Measurements from ENCODE around the gene TCEAL3.
"Not testable (repeated sequence)": the region's sequence is repeated elsewhere in the genome, so short reads cannot be mapped to it uniquely, and the experiment has no call there.

Gene TCEAL3

GRCh38 chrX:103628386-103629317, 20.9 kb downstream of the TCEAL3 start, which contains the start of gene TCEAL1:
Gene TCEAL1 (plus strand): TSS chrX:103628975. CDS start chrX:103629917, 942 bp downstream.
- no peak for DNase-seq

GRCh38 chrX:103629318-103630170, 21.8 kb downstream of the TCEAL3 start:
- peak; percentile 35 for DNase-seq

- DNase-seq, result no peak
Measured at GRCh38 chrX:103630171-103630511, 22.4 kb downstream of the TCEAL3 start.

GRCh38 chrX:103631145-103631544, 23.4 kb downstream of the TCEAL3 start:
- DNase-seq, result no peak

GRCh38 chrX:103635436-103635835, 27.7 kb downstream of the TCEAL3 start:
- no peak for DNase-seq

DNA sequence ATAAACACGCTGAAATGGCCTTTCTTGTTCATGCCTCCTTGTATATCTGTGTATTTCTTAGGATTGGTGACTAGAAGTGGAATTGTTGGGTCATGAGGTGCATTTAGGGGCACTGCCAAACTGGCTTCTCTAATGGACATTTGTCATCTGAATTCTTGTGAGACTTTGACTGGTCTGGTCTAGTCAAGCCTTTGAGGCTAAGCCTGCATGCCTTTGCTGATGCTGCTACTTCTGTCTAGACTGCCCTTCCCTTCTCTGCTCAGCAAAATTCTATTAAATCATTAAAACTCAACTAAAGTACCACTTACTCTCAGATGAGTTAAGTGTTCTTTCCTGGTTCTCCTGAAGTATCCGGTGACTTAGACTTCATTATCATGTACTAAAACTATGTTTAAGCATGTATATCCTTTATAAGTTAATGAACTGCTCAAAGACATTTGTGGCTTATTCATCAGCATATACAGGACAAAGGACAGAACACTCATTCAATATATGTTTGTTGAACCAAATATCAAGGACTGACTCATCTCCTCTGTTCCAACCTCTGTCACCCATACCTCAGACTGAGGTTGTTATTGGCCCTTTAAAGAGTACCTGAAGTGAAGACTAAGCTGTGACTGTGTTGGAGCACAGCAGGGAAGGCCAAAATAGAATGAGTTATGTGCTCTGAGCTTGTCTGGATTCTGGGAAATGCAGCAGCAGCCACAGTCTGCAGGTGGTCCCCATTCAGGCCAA, 30.0 kb downstream of the TCEAL3 start:
- DNase-seq, result no peak

DNA sequence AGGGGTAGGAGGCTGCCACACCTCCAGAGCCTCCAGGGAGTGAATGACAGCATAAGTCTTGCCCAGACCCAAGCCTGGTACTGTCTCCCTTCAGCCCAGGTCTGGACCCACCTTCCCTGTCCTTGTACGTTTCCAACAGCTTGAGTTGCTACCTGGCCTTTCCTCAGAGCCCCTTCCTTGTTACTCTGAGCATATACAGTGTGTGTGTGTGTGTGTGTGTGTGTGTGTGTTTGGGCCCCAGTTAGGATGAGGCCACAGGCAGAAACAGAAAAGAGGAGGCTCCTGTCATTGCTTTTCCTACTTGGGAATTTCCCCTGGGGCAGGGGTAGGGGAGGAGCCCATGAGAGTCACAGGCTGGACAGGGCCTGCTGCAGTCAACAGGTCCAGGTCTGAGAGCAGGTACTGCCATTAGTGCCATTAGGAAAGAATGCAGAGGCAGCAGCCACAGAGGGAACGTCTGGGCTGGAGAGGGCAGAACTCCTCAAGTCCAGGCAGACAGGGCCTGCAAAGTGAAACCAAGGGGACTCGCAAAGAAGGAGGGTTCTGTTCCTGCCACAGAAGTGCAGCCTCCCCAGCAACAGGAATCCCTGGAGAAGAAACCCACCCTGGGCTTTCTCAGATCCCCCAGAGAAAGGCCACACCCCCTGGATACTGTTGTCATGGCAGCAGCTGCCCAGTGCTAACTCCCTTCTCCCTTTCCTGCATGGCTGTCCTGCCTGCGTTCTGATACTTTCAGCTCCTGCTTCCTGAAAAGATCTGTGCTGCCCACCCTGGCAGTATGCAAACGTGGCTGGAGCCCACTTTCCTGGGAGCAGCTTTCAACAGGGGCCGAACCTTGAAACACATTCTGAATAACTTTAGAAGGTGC, 30.9 kb downstream of the TCEAL3 start:
- DNase-seq, result not testable (repeated sequence)

DNA sequence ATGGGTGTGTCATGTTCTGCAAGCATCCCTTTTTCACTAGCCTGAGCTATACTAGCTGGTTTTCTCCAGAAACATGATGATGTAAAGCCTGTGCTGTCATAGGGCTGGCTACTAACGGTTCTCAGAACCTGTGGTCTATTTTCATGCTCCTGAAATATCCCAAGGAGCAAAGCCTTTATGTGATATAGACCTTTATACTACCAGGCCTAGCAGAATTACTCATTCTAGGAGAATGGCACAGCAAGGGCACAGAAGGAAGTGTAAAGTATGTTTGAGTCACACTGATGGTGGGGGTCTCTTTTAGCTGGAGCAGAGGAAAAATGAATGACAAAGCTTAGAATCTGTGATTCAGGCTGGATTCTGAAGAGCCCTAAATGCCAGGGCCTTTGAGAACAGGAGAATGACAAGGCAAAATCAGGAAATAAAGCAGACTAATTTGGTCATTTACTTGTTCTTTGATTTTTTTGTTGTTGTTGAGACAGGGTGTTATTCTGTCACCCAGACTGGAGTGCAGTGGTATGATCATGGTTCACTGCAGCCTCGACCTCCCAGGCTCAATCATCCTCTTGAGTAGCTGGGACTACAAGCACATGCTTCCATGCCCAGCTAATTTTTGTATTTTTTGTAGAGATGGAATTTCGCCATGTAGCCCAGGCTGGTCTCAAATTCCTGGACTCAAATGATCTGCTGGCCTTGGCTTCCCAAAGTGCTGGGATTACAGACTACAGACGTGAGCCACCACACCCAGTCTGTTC, 32.8 kb downstream of the TCEAL3 start:
- DNase-seq, result peak; percentile 3

DNA sequence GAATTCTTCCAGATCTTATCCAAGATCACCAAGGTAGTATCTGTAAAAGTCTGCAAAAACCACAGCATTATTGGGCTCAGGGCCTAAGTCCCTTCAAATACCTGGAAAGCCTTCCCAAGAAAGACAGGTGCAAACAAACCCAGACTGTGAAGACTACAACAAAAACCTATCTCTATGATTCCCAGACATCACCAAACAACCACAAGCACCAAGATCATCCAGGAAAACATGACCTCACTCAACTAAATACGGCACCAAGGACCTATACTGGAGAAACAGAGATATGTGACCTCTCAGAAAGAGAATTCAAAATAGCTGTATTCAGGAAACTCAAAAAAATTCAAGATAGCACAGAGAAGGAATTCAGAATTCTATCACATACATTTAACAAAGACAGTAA, 36.4 kb downstream of the TCEAL3 start:
- DNase-seq, result no peak

DNA sequence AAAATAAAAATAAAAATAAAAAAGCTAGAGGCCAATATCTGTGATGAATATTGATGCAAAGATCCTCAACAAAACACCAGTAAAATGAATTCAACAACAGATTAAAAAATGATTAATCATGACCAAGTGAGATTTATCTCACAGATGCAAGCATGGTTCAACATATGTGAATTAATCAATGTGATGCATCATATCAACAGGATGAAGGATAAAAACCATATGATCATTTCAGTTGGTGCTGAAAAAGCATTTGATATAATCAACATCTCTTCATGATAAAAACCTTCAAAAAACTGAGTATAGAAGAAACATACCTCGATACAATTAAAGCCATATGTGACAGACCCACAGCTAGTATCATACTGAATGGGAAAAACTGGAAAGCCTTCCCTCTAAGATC, 39.9 kb downstream of the TCEAL3 start:
- no peak for DNase-seq

DNA sequence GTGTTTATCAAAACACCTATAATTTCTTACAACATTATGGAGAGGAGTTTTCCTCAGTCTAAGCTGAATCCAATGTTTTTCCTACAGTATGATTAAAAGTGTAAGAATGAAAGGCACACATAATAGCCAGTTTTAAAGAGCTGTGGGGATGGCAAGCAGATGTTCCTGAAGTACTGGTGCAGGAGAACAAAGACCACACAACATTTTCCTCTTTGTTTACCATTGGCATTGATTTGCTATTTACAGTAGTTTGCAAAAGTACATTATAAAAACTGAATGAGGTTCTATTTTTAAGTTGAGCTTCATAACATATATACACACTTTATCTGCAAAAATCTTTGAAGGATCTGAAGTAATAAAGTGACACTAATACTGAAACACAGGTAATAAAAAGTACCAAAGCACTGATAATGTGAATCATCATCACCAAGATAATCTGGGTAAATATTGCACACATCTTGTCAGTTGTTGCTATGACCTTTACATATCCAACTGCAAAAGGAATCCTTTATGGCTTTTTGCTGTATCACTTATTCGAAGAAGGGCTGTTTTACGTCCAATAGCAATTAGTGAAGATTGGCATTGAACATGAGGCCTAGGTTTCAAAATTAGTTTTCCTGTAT, 43.5 kb downstream of the TCEAL3 start:
- DNase-seq, result no peak

- not testable (repeated sequence) for DNase-seq
Measured at GRCh38 chrX:103655230-103656000, 47.7 kb downstream of the TCEAL3 start.

- DNase-seq, result peak; percentile 49
Measured at GRCh38 chrX:103656617-103657016, 48.9 kb downstream of the TCEAL3 start.

DNA sequence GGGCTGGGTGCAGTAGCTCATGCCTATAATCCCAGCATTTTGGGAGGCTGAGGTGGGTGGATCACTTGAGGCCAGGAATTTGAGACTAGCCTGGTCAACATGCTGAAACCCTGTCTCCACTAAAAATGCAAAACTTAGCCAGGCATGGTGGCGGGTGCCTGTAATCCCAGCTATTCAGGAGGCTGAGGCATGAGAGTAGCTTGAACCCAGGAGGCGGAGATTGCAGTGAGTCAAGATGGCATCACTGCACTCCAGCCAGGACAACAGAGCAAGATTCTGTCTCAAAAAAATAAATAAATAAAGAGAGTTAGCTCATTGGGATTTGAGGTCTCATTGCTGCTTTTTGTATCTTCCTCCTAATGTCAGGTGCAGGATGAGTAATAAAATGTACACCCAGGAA, 49.3 kb downstream of the TCEAL3 start:
- not testable (repeated sequence) for DNase-seq

- DNase-seq, result no peak
Measured at GRCh38 chrX:103658681-103659433, 51.1 kb downstream of the TCEAL3 start.

GRCh38 chrX:103659460-103659859, 51.7 kb downstream of the TCEAL3 start:
- not testable (repeated sequence) for DNase-seq

Measured in amniotic stem cell (primary cell).